Stimulated activated CD8-positive, alpha-beta memory T cell treated with anti-CD3 and anti-CD28 coated beads, Interleukin-7, amount 100 ng/mL, for 1 hour (primary cell): Measurements from ENCODE around the gene PLA2G4E.

Source experiments
- DNase-seq, 2 donors: peaks; one replicate each; pipeline ENCODE4 v3.0.0-alpha.2; 2020; ENCODE audit warnings: low read depth in 2 of 2

The PLA2G4E gene

GRCh38 chr15:41955807-41956525 is 64.9 kb downstream of the PLA2G4E start:
- DNase-seq = no peak

DNA sequence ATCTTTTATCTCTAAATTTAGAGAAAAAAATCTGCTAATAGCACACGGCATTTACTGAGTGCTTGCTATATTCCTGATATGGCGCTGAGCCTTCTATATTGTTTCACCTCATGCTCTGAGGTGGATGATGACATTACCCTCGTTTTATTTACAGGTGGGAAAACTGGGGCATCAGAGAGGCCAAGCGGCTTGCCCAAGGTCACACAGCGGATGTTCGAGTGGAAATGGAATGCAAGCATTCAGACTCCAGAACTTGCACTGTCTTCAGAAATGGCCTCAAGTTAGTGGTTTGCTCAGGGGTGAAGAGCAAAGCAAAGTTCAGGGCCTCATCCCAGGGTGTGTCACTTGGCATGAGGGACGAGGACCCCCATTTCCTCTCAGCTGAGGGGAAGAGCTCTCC is 65.7 kb downstream of the PLA2G4E start:
- no peak for DNase-seq

DNA sequence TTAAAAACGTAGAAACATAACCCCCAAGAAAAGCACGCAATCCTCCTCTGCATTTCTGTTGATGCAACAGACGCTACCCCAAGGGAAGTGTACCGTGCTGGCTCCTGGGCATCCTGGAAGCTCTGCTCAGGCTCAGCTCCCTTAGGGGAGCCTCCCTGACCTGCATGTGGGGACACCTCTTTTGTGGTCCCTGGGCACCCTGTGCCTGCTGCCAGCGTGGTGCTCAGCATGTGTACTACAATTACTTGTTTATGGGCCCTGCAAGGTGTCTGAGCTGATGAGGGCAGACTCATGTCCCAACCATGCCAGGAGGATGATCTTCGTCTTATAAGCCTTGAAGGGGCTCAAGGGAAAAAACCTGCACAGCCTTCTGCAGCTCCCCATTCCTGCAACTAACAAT is 66.8 kb downstream of the PLA2G4E start:
- no peak for DNase-seq

GRCh38 chr15:41952013-41952563 is 68.8 kb downstream of the PLA2G4E start:
- no peak for DNase-seq

DNA sequence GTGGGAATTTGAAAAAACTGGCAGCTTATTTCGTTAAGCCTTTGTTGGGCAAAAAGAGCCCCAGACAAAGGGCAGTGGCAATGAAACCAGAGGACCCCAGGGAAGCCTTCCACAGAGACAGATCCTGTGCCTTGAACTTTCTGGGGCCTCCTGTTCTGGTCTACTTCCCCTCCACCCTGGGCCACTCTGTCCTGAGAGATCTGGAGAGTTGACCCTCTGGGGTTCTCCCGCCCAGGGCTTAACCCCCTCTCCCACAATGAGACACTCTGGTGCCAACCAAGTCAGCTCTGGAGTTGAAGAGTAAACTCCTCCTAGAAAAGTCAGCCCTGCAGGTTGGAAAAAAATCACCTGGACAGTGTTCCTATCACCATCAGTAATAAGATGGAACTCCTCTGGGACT is 69.3 kb downstream of the PLA2G4E start:
- DNase-seq = no peak

GRCh38 chr15:41950489-41950888 is 70.4 kb downstream of the PLA2G4E start:
- no peak for DNase-seq

- DNase-seq = no peak
Measured at GRCh38 chr15:41950127-41950483, 70.7 kb downstream of the PLA2G4E start.

GRCh38 chr15:41949401-41950126 is 71.3 kb downstream of the PLA2G4E start:
- DNase-seq = no peak

GRCh38 chr15:41948490-41948889 is 72.4 kb downstream of the PLA2G4E start:
- DNase-seq = no peak

GRCh38 chr15:41946970-41947369 is 73.9 kb downstream of the PLA2G4E start:
- no peak for DNase-seq

GRCh38 chr15:41945731-41946130 is 75.1 kb downstream of the PLA2G4E start:
- DNase-seq = no peak

DNA sequence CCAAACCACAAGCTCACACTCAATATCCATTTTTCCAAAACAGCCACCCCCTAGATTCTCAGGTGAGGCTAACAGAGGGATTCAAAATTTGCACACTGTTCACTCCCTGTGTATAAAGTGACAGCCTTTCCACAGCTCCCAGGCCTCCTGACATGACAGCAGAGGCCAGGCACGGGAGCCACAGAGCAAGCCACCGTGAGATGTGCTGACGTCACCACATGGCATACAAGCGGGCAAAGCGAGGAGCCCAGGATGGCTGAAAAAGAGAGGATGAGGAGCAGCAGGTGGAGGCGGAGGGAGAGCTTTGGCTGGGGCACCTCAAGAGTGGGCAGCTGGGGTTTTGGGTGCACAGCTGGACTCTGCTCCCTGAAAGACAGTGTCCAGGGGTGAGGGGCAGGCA is 75.6 kb downstream of the PLA2G4E start:
- DNase-seq = no peak

DNA sequence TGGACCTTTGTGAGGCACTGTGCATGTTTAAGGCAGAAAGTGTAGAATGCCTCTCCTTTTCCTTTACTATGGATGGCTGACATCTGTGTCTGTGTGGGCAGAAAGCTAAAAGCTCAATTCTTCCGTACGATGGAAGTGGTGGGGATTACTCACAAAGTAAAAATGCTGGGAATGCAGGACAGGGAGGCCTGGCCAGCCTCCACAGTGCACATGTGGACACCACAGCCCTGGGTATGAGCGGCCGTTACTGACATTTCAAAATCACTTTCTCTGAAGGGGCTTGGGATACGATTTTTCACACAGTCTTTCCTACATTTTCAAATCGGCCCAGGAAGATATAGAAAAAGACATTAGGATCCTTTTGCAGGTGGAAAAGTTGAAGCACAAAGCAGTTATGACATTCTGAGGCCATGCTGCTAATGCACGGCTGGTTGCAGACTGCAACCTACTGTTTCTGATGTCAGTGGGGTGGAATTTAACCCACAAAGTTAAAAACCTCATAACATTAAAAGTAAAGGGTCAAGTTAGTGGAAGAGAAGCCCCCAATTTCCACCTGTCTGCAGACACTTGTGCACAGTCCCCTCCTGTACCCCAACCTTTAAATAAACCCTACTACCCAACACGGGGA is 76.4 kb downstream of the PLA2G4E start:
- DNase-seq = no peak

DNA sequence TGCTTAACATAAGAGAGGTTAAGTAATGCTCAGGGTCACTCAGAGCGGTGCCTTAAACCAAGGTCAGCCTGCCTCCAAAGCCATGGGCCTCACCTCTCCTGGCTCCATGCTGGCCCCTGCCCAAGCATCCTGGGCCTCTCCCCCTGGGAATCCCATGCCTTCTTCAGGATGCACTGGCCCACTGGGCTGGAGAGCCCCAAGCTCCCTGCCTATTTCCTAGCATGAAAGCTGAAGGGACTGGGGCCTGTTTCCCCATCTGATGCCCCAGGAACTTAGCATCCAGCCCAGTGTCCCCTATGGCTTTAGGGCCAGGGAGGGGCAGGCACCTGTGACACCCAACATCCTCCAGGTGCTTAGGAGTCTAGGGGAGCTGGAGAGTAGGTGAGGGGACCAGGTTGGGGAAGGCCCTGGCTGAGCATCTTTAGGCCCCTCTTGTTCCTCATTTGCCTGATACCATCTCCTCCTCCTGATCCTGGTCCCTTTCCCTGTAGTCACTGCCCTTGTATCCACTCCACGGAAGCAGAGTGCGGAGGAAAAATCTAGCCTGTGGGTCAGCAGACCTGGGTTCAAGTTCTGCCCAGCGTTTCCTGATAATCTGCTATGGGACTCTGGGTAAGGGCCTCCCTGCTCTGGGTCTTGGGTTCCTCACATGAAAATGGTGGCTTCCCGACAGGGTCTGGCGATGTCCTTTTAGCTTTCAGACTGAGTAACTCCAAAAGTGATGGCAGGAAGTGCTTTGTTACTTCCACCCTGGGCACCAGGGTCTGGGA is 77.1 kb downstream of the PLA2G4E start:
- no peak for DNase-seq

DNA sequence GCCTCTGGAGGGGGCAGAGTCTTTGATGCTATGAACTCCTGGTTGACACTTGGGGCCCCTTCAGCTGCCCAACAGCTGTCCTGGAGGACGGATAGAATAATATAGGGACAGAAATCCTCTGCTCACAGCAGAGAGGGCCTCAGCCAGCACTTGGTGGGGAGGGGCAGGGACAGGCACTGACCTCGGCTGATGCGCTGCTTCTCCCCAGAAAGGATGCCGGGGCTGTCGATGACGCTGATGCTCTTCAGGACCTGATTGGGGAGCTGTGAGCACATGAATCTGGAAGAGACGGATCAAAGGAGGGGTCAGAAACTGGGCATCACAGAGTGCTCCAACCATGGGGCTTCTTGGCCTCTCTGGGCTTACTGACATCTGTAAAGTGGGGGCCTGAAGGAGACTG is 78.0 kb downstream of the PLA2G4E start:
- DNase-seq = no peak

GRCh38 chr15:41941644-41942415 is 79.0 kb downstream of the PLA2G4E start:
- DNase-seq = no peak

DNA sequence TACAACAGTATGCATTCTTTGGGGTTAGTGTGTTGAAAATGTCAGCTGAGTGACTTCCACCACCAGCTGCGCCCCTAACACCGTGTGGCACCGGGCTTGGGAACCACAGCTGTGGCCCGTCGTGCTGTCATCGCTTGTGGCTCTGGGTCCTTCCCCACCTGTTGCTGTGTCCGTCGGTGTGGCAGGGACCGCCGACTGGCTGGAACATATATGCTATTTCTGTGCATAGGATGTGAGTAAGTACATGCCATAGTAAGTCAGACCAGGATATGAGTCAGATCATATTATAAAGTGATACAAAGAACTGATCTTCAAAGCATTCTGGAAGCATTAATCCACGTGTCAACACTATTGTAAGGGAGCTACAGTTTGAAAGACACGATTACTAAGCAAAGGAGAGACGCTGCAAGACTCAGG is 80.4 kb downstream of the PLA2G4E start:
- peak in 1 of 2 donors; percentile 24 for DNase-seq

- no peak for DNase-seq
Measured at GRCh38 chr15:41939986-41940385, 80.9 kb downstream of the PLA2G4E start.

GRCh38 chr15:41937568-41937923 is 83.3 kb downstream of the PLA2G4E start:
- no peak for DNase-seq

DNA sequence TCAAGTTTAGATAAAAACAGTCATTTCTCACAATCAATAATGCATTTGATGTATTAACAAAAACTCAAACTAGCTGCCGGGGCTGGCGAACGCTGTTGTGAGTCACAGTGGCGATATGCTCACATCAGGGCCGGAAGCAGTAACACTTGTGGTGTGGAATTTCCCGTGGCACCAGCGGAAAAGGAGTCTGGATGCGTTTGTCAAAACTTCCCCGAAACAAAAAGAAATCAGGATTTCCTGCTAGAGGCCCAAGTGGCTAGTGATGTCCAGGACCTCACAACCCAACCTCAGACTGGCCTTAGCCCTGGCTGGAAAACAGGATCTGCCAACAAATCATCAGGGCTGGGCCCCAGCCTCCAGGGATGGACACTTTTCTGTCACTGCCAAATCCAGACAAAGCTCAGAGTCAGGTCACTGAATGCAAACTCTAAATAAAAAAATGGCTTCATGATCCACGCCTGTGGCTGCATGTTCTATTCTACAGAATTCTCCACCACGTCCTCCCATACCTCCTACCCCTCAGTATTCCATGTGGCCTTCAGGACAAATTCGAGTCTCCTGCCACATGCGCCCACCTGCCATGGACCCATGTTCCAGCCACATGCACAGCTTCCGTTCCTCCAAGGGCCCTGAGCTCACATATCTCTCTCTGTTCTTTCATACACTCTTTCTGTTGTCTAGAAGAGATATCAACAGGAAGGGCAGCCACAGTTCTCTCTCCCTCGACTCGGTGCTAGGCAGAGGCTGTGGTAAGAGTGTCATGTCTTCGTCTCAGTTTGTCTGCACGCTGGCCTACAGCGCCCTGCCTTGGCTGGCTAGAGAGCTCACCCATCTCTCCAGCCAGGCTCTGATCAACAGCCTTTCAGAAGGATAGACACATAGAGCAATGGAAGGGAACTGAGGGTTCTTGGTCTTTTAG is 83.9 kb downstream of the PLA2G4E start:
- DNase-seq = peak; percentile 44 to 48
